Measurements from ENCODE around the gene FAR2.

GRCh38 chr12:29133680-29134079, 15.4 kb upstream of the FAR2 start:
- no peak for TF ChIP-seq POLR2A (IDR thresholded peaks at IDR 0.05)
- no peak for TF ChIP-seq CTCF (IDR thresholded peaks at IDR 0.05)
